ENCODE data around the gene IRX4. TPM values are rescaled to one million over a fixed set of nuclear protein-coding genes. Genes with fewer than 3 reads are reported as not detected.

The IRX4 gene
- total RNA-seq, 4 donors from 2014 or later: not detected

- Histone ChIP-seq H3K9me3 (peaks cover 0 to 44% (median 0%) of the 10 kb centered on the region in 4 donors), H3K27ac (no peak overlapping the region), H3K36me3 (no peaks in the 10 kb centered on the region), H3K4me3 (no peak overlapping the region), H3K4me1 (no peaks in the 10 kb centered on the region), H3K27me3 (no peaks in the 10 kb centered on the region)
- no peak for DNase-seq (ENCODE audit: low spot score in 2 of 2)
- WGBS, 2 donors: 86 to 91% methylated on average over 23 to 27 of the region's 31 CpGs
- TF ChIP-seq POLR2A (IDR thresholded peaks at IDR 0.05): no peak
- TF ChIP-seq CTCF (IDR thresholded peaks at IDR 0.05): no peak
- no peak for TF ChIP-seq EP300 (IDR thresholded peaks at IDR 0.05)
Measured at GRCh38 chr5:1910081-1910760, 27.5 kb upstream of the IRX4 start.

DNA sequence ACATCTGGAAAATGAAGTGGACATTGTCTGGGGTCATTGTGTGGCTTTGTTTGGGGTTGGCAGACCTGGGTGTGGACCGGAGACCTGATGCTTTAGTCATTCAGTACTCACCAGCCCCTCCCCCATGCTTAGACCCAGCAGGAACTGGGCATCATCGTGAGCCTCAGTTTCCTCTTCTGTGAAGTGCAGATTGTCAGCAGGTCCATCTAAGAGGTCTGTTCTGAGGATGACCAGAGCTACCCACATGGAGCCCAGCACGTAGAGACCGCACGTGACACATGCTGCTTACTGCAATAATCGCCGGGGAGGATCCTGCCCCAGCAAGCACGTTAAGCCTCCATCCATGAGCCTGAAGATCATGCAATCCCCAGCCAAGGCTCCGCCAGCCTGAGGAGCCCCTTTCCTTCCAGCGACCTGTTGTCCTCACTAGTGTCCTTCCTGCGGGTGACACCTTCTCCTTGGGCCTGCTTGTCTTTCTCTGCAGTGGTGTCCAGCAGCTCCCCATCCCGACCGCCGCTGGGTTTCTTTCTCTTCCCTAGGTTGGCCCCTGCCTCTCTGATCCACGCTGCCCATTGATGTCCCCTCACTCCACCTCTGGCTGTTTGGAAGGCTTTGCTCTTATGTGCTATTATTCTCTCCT lies 26.7 kb upstream of the IRX4 start:
- no peak for DNase-seq (ENCODE audit: low spot score in 2 of 2)
- WGBS, 2 donors: 84 to 87% methylated on average over 15 of the region's 15 CpGs
- H3K4me3 ChIP-seq: no peak overlapping the region
- no peak overlapping the region for H3K27ac ChIP-seq
- TF ChIP-seq EP300 (IDR thresholded peaks at IDR 0.05) (no peak), CTCF (IDR thresholded peaks at IDR 0.05) (no peak), POLR2A (IDR thresholded peaks at IDR 0.05) (no peak)
- no peaks in the 10 kb centered on the region for H3K27me3 ChIP-seq
- H3K9me3 ChIP-seq: peaks cover 0 to 44% (median 0%) of the 10 kb centered on the region in 4 donors
- H3K4me1 ChIP-seq: no peaks in the 10 kb centered on the region
- H3K36me3 ChIP-seq: no peaks in the 10 kb centered on the region

DNA sequence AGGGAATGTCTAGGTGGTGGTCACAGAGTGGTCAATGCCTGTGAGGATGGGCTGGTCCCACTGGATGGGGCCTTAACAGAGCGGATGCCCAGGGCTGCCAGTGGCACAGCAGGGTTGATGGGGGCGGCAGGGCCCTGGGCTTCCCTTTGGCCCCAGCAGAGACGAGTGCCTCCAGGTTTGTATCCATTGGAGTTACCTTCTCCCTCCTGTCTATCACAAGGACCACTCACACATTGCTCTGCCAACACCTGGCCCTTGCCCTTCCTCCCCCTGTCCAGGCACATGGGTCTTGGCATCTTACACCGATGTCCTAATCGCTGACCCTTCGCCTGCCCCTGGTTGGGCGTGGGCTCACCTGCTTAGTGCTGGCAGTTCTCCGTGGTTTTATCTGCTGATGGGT lies 26.2 kb upstream of the IRX4 start:
- DNase-seq (ENCODE audit: low spot score in 2 of 2): no peak
- H3K4me1 ChIP-seq: no peaks in the 10 kb centered on the region
- H3K27ac ChIP-seq: no peak overlapping the region
- no peak overlapping the region for H3K4me3 ChIP-seq
- H3K36me3 ChIP-seq: no peaks in the 10 kb centered on the region
- TF ChIP-seq CTCF (IDR thresholded peaks at IDR 0.05): no peak
- no peak for TF ChIP-seq POLR2A (IDR thresholded peaks at IDR 0.05)
- no peak for TF ChIP-seq EP300 (IDR thresholded peaks at IDR 0.05)
- H3K9me3 ChIP-seq: peaks cover 0 to 44% (median 0%) of the 10 kb centered on the region in 4 donors
- WGBS, 2 donors: 85 to 87% methylated on average over 8 of the region's 8 CpGs
- H3K27me3 ChIP-seq: no peaks in the 10 kb centered on the region

DNA sequence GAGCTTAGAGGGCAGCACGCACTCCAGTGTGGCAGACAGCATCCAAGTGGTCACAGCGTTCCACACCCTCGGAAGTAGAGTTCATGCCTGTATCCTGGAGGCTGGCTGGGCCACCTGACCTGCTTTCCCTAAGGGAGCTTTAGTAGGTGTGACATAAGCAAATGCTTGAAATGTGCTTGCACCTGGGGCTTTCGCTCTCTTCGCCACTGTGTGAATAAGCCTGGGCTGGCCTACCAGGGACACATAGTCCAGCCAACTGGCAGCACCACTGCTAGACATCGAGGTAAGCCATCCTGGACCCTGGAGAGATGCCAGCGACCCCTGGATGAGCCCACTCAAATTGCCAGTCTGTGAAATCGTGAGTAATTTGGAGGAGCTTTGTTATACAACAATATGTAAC lies 24.9 kb upstream of the IRX4 start:
- TF ChIP-seq CTCF (IDR thresholded peaks at IDR 0.05) (no peak), POLR2A (IDR thresholded peaks at IDR 0.05) (no peak)
- Histone ChIP-seq H3K4me1 (no peaks in the 10 kb centered on the region), H3K36me3 (no peaks in the 10 kb centered on the region), H3K27me3 (no peaks in the 10 kb centered on the region), H3K9me3 (peaks cover 0 to 36% (median 0%) of the 10 kb centered on the region in 4 donors), H3K4me3 (no peak overlapping the region), H3K27ac (no peak overlapping the region)
- 68 to 72% methylated on average over 8 of the region's 8 CpGs for WGBS, 2 donors
- DNase-seq (ENCODE audit: low spot score in 2 of 2): no peak

GRCh38 chr5:1905108-1905507 lies 22.4 kb upstream of the IRX4 start:
- no peaks in the 10 kb centered on the region for H3K36me3 ChIP-seq
- no peak overlapping the region for H3K4me3 ChIP-seq
- H3K9me3 ChIP-seq: peaks cover 0 to 31% (median 0%) of the 10 kb centered on the region in 4 donors
- TF ChIP-seq POLR2A (IDR thresholded peaks at IDR 0.05) (no peak), CTCF (IDR thresholded peaks at IDR 0.05) (no peak), EP300 (IDR thresholded peaks at IDR 0.05) (no peak)
- no peak for DNase-seq (ENCODE audit: low spot score in 2 of 2)
- no peaks in the 10 kb centered on the region for H3K4me1 ChIP-seq
- 90 to 93% methylated on average over 1 of the region's 1 CpG for WGBS, 2 donors
- H3K27me3 ChIP-seq: no peaks in the 10 kb centered on the region
- no peak overlapping the region for H3K27ac ChIP-seq

All from tibial nerve (tissue), 4 donors.